ENCODE results near the gene QSER1.
A peak's percentile ranks its signal among the peaks of the same experiment; 100 is the strongest.

QSER1 gene

DNA sequence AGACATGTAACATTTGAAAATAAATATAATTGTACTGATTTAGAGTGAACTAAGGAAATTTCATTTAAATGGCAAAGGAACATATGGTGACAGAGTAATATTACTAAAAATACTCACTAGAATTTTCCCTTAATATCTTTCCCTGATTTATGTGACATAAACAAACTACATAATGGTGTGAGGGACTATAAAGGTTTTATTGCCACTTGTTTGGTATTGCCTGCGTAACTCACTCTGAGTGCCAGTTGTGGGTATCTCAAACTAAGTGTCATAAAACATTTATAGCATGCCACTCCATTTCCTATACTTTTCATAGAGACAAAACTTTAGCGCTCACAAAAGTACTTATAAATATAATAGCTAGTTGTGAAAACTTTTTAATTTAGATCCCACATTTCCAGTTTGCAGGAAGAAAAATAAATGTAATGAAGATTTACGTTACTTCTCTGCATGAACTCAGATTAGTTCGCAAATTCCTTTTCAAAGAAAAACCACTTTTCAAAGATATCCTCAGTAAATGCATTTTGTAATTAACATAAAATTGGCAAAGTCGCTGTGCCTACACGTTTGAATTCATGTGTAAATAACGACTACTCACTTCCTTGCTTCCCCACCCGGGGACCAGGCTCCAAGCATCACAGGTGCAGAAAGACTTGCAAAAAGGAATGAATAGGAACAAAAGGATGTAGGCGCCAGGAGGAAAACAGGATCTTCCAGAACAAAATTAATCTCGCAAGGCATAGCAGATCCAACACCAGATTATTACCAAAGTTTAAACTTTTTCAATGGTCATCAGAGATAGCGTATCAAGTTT lies 1.6 kb upstream of the QSER1 start:
- no peak for DNase-seq (ENCODE audit: low spot score)

DNA sequence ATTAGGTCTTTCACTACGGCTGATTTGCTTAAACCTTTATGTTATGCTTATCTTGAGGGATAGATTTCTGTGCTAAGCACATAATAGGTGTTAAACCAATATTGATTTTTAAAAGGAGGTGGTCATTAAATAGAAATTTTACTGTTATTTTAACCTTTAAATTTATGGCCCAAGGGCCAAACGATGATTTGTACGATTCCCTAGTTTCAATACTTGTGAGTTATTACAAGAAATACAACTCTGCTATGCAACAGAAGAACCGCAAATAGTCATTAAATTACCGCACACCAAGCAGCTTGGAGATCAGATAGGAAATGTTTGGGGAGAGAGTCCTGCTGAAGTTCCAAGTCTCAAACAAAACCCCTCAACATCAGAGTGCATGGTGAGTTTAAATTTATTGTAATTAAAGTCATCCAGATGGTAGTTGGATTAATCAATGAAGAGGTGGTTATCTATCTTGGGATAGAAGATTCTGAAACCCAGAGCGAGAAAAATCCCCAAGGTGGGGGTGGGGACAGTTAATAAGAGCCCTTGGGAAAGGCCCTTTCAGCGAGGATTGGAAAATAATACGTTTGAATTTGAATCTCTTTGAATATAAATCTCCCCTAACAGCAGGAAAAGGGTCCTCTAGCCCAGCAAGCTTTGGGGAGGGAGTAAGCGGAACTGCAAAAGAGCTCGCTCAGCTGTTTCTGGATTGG lies 805 bp upstream of the QSER1 start:
- DNase-seq (ENCODE audit: low spot score) = peak; percentile 5

DNA sequence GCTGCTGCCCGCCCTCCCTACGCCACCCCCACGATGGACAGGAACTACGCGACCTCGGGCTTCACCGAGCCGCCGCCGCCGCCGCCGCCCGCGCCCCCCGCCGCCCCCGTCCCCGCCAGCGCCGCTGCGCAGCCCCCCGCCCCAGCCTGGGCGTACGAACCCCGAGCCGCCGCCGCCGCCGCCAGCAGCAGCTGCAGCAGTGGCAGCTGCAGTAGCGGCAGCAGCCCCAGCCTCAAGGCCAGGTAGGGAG lies 407 bp downstream of the QSER1 start:
- DNase-seq (ENCODE audit: low spot score) = no peak

DNA sequence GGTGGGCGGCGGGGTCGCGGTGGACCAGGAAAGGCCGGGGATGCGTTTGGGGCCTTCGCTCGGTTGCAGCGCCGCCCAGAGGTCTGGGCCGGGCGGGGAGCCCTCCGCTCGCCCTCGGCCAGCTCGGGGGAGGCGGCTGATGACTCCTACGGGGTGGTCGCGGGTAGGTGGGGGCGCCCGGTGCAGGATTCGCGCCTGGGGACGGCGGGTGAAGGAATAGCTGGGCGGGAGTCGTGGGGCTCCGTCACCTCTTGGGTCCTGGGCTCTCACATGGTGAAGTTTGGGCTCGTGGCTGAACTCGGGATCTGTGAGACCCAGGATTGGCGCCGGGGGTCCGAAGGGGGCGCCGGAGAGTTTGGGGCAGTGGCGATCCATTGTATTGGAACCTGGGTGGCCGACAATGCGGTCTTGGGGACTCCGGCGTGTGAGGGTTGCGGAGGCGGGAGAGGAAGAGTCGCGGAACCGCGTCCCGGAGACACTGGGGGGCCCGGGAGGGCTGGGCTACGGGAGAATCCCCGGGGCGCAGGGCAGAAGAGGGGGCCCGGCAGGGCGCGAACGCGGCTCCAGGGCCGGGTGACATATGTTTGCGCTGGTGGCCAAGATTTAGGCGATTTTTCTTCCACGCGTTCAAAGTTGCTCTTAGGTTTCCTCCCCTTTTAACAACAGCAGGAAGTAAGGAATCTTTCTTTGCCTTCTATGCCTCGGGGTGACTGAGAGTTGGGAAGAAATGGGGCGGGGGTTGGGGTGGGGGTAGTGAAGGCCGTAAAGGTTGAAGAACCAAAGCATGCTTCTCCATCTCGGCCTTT lies 935 bp downstream of the QSER1 start:
- peak; percentile 59 for DNase-seq (ENCODE audit: low spot score)

DNA sequence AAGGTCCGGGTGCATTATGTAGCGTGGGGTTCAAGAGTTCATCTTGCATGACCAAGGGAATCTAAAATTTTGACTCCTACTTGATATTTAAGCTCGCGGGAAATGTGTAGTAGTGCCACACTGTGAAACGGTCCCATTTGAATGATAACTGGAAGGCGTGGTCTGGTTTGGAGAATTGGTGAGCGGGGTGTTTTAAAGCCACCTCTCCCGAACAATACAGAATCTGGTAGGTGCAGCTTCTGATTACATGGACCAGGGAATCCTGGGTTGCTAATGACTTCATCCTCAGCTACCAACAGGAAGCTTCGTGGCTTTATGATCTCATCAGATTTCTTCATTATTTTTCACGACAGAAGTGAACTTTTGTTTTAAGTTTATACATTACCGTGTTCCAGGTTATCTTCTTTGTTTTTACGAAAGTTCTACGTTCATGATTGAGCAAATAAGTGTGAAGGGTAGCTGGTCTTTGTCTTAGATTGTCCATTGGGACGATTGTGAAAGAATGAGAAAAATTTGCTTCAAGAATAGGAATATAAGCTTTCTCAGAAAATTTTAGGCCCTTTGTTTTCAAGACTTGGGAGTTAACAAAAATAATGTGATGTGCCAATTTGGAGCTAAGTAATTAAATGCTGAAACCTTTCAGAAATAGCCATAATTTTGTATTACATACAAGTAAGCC lies 1.7 kb downstream of the QSER1 start:
- peak; percentile 60 for DNase-seq (ENCODE audit: low spot score)

DNA sequence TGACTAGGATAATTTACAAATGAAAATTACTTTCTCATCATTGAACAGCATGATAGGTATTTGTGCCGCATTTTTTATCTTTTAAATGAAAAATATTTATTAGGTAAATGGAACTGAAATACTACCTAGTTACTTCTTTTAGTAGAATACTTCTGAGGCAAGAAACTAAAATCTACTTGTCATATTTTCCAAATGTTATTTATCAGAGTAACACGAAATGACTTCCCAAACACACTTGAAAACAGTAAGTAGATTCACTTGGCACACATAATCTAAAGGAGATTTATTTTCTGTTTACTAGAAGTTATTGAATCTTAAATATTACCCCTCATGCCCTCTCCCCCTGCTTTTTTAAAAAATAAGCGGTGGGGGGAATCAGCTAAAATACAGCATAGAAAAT lies 2.3 kb downstream of the QSER1 start:
- DNase-seq (ENCODE audit: low spot score) = no peak

DNA sequence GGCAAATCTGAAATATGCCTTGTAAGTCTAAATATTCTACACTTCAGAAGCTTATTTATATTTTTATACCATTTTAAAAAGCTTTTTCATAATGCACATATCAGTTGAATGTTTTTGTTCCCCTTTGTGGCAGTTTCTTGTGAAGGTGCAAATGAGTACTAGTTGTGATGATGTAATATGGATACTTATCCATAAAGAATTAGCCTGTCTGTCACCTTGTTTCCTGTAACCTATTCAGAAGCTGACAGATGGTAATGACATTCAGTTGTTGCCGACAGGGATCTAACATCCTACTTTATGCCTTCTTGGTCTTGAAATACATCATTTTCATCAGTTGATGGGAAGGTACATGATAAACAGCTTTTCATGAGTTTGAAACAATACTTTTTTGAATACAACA lies 2.9 kb downstream of the QSER1 start:
- no peak for DNase-seq (ENCODE audit: low spot score)

DNA sequence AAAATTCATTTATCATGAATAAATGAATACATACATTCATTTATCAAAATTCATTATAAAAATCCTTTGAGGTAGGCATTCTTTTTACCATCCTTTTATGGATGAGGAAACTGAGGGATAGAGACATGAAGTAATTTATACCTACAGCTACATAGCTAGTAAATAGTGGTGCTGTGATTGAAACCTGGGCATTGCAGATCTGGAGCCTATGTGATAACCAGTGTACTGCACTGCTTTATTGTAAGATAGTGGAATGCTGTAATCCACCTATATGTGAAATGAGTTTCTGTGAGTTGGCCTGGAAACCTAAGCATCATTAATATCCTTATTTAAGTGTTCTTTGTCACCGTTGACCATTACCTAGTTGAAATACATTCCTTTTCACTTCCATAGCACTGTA lies 4.5 kb downstream of the QSER1 start:
- no peak for DNase-seq (ENCODE audit: low spot score)

DNA sequence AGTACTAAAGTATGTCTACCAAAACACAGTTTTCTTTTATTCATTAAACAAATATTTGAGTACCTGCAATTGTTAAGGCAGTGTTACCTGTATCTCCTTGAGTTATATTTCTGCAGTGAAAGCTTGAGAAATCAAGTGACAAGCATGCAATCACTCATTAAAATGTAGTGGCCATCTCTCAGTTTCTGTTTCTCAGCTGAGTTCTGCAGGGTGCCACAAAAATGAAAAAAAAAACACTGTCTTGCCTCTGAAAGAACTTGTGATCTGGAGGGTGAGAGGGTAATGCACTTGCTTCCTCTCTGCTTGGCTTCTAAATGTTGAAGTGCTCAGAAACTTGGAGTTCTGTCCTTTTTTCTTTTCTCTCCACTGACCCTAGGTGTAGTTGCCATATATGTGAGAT lies 6.8 kb downstream of the QSER1 start:
- DNase-seq (ENCODE audit: low spot score) = no peak

DNA sequence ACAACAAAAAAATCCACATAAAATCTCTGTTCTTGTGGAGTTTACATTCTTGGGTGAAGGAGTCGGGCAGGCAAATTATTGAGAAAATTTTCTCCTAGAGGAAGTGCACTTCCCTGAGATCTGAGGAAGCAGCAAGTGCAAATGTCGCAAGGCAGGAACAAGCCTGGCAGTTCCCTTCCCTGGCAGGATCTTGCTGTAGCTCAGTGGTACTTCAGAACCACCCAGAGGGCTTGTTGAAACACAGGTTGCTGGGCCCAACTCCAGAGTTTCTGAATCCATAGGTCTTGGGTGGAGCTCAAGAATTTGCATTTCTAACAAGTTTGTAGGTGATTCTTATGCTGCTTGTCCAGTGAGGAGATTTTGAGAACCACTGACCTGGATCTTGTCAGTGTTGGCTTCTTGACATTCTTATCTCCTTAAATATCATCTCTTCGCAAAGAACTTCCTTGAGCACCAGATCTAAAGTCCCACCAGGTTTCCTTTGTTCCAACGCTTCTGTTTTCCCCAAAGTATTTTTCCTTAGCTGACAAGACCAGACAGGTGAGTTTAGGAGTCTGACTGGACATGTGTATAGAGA lies 9.6 kb downstream of the QSER1 start:
- no peak for DNase-seq (ENCODE audit: low spot score)

DNA sequence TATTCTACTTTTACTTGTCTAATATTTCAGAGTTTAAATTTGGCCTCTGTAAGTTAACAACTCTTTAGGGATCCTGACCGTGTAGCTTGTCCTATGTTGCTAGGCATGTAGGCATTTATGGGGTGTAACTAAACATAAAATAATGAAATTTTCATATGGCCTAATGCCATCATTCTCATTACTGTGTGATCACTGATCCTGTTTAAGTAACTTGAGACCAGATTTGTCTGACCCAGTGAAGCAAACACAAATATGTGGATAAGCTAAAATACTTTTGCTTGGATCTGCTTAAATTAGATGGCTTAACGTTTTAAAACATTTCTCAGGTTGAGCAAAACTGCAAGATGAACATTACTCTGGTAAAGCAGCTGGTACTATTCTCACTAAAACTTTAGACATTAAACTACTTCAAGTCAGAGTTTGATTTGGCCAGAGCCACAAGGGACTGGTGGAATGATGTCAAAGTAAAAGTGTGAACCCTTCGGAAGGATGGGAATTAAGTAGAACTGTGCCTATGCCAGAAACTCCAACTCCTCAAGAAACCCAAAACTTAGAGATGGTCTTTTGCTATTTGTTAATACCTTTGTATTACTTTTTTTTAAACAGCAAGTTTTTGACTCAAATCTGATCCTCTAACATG lies 12.5 kb downstream of the QSER1 start:
- DNase-seq (ENCODE audit: low spot score) = no peak

DNA sequence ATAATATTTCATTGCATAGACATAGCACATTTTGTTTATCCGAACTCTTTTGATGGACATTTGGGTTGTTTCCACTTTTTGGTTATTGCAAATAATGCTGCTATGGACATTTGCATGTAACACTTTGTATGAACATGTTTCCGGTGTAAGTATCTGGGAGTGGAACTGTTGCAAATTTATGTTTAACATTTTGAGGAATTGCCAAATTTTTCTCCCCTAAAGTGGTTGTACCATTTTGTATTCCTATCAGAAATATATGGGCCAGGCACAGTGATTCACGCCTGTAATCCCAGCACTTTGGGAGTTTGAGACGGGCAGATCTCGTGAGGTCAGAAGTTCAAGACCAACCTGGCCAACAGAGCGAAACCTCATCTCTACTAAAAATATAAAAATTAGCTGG lies 16.0 kb downstream of the QSER1 start:
- DNase-seq (ENCODE audit: low spot score) = no peak

DNA sequence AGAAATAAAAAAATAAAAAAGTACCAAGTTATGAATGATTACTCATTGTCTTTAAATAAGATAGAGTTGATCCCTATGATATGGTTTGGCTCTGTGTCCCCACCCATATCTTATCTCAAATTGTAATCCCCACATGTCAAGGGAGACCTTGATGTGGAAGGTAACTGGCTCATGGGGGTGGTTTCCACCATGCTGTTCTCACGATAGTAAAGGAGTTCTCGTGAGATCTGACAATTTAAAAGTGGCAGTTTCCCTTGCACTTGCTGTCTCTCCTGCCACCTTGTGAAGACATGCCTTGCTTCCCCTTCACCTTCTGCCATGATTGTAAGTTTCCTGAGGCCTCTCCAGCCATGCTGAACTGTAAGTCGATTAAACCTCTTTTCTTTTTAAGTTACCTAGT lies 18.8 kb downstream of the QSER1 start:
- no peak for DNase-seq (ENCODE audit: low spot score)

DNA sequence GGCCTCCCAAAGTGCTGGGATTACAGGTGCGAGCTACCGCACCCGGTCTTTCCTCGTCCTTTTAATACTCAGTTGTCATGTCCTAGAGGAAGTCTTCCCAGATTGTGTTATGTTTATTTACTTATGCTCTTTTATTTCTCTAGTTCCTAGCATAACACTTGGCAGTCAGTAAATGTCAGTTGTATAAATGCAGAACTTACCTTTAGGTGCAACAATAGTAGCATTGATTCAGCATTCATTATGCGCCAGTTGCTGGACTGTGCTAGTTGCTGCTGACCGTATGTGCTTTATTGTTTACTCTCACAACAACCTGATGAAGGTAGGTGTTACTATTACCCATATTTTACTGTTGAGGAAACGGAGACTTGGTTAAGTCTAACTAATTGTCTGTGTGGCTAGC lies 20.8 kb downstream of the QSER1 start:
- no peak for DNase-seq (ENCODE audit: low spot score)

DNA sequence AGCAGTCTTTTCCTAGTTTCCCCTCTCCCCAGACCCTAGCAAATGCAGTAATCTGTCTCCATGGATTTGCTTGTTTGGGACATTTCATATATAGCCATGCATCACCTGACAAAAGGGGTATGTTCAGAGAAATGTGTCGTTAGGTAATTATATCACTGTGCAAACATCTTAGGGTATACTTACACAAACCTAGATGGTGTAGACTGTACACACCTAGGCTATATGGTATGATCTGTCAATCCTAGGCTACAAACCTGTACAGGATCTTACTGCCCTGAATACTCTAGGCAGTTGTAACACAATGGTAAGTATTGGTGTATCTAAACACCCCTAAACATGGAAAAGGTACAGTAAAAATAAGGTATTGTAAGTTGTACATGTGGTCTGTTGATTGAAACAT lies 23.8 kb downstream of the QSER1 start:
- no peak for DNase-seq (ENCODE audit: low spot score)

DNA sequence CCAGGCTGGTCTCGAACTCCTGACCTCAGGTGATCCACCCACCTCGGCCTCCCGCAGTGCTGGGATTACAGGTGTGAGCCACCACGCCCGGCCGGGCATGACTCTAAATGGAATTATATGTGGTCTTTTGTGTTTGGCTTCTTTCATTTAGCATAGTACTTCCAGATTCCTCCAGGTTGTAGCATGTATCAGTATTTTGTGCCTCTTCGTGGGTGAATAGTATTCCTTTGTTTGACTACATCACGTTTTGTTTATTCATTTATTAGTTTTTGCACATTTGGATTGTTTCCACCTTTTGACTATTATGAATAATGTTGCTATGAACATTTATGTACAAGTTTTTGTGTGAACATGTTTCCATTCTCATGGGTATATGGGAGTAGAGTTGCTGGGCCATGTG lies 24.4 kb downstream of the QSER1 start:
- no peak for DNase-seq (ENCODE audit: low spot score)

DNA sequence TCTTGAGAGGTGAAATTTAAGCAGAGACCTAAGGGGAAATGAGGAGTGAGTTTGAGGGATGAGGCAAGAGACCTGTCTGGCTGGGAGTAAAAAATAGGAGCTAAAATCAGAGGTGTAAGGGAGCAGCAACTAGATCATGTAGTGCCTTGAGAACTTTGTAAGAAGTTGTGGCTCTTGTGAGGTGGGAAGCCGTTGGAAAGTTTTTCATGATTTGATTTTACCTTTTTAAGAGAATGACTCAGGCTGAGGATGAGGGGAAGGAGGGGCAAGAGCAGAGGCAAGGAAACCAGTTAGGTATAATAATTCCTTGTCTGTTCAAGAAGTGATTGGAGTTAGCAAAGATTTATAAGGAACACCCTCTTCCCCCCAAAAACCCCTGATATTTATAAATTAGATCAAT lies 25.8 kb downstream of the QSER1 start:
- DNase-seq (ENCODE audit: low spot score) = no peak

DNA sequence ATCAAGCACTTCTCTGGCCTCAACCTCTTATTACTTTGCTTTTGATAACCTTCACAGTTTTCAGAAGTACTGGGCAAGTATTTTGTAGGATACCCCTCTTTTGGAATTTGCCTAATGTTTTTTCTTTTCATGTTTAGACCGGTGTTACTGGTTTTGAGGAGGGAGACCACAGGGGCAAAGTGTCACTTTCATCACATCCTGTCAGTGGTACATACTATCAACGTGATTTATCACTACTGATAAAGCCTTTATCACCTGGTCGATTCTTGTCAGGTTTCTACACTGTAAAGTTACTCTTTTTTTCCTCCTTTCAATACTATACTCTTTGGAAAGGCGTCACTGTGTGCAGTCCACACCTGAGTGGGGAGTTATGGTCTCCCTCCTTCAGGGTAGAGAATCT lies 26.7 kb downstream of the QSER1 start:
- no peak for DNase-seq (ENCODE audit: low spot score)

DNA sequence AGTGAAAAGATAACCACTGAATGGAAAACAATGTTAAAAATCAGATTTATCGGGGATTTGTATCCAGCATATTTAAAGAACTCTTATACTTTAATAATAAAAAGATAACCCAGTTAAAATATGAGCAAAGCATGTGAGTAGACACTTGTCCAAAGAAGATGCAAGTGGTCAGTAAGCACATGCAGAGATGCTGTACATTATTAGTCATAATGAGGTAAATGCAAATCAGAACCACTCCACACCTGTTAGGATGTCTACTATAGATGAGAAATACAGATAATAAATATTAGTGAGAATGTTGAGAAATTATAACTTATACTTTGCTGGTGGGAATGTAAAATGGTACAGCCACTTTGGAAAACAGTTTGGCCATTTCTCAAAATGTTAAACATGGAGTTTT lies 28.0 kb downstream of the QSER1 start:
- no peak for DNase-seq (ENCODE audit: low spot score)

DNA sequence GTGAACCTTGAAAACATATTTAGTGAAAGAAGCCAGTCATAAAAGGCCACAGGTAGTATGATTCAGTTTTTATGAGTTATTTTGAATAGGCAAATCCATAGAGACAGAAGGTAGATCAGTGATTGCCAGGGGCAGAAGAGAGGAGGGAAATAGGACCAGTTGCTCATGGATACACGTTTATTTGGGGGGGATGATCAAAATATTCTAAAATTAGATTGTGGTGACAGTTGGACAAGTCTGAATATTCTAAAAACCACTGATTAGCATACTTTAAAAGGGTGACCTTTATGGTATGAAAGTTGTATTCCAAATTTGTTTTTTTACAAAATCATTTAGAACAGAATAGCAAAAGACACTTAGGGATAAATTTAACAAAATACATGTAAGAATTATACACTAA lies 28.6 kb downstream of the QSER1 start:
- DNase-seq (ENCODE audit: low spot score) = no peak

DNA sequence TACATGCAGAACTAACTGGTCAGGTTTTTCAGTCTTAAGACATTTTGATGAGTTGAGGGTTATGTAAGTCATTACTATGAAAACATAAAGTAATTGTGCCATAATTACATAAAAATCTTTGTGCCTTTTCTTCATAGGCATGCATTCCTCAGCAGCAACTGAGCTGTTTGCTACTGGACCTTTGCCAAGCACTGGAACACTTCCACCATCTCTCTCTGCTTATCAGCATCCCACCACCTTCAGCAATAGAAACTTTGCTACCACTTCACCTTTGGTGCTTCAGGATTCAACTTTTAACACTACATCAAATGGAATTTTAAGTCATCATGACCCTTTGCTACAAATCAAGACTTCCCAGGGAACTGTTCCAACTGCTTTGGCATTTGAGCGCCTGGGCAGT lies 39.0 kb downstream of the QSER1 start:
- no peak for DNase-seq (ENCODE audit: low spot score)

DNA sequence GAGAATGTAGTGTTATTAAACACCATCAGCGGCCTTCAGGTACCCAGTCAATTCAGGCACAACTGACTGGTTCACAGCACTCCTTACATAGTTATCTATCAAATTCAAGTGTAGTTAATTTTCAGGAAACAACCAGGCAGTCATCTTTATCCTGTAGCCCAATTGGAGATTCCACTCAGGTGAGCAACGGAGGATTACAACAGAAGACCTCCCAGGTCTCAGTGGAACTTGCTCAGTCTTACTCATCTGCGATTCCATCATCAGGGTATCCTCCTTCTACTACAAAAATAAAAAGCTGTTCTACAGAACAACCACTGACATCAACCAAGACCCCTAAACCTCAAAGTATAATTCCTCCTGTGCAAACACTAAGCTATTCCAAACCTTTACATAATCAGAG lies 39.6 kb downstream of the QSER1 start:
- no peak for DNase-seq (ENCODE audit: low spot score)

All from hepatic stellate cell (primary cell).